Endothelial cell of umbilical vein (primary cell): ENCODE measurements around the gene NUDT3. TPM values are rescaled to one million over a fixed set of nuclear protein-coding genes. Genes with fewer than 3 reads are reported as not detected.

Source experiments
- BruUV-seq: library from RNA; stranded (reverse); fragments of 400-500 nt; replicated peaks from 2 replicates; lab custom pipeline; 2021; lab: Mats Ljungman, UMichigan
- CTCF ChIA-PET: fragments of 300-600, 350-600 bp; sonication (Branson Sonifier 250); formaldehyde crosslinking; loops from one replicate; lab custom pipeline; 2021; ENCODE audit warnings: antibody characterized with exemption, inconsistent platforms; lab: Charles Lee
- POLR2A ChIA-PET: fragments of 300-600, 350-600 bp; sonication (Branson Sonifier 250); formaldehyde crosslinking; loops from one replicate; lab custom pipeline; 2021; ENCODE audit warnings: antibody characterized with exemption, inconsistent platforms; lab: Charles Lee
- DNase-seq: peaks from one replicate; pipeline ENCODE4 v3.0.0-alpha.2; 2011; ENCODE audit warnings: low read depth, low spot score
- FAIRE-seq: peaks from 2 replicates; lab custom pipeline; 2011; peaks lifted over from hg19 to GRCh38; lab: Jason Lieb, UNC
- H2AFZ ChIP-seq: 2 replicates; pipeline ENCODE4 v1.6.0; 2012; ENCODE audit warnings: low read depth, low read length, control low read depth, inconsistent platforms
- H3K27ac ChIP-seq: 2 replicates; pipeline ENCODE4 v1.5.1; 2011; ENCODE audit warnings: low read depth, mild to moderate bottlenecking, control low read depth, low read length, moderate library complexity; ENCODE audit not compliant: insufficient read depth
- H3K27me3 ChIP-seq, 2 experiments: 2 replicates each; pipeline versions ENCODE4 v1.6.0 to v1.6.1; 2011; ENCODE audit warnings: low read length in 2 of 2, mixed read lengths in 1 of 2; ENCODE audit not compliant: control insufficient read depth in 2 of 2, insufficient read depth in 2 of 2
- H3K36me3 ChIP-seq, 2 experiments: 2 replicates in 1 of 2; 3 replicates in 1 of 2; pipeline ENCODE4 v1.5.1; 2011; ENCODE audit warnings: low read length in 2 of 2, mild to moderate bottlenecking in 1 of 2, moderate library complexity in 1 of 2; ENCODE audit not compliant: control insufficient read depth in 2 of 2, insufficient read depth in 2 of 2; ENCODE audit errors: extremely low read depth in 1 of 2
- H3K4me1 ChIP-seq: 3 replicates; pipeline ENCODE4 v1.5.1; 2011; ENCODE audit warnings: mild to moderate bottlenecking, low read length; ENCODE audit not compliant: control insufficient read depth, insufficient read depth; ENCODE audit errors: extremely low read depth
- H3K4me2 ChIP-seq: 2 replicates; pipeline ENCODE4 v1.6.1; 2011; ENCODE audit warnings: low read length, control low read depth, mixed read lengths; ENCODE audit not compliant: insufficient read depth
- H3K4me3 ChIP-seq, 3 experiments: fragments of 200-600 bp in 1 of 3; sonication (generic), shearing (Covaris generic) in 1 of 3; replicated peaks in 1 of 3; 2 replicates each; pipeline ENCODE4 v1.5.1; 2011 to 2016; ENCODE audit warnings: control low read depth in 3 of 3, low read length in 3 of 3, mild to moderate bottlenecking in 2 of 3, inconsistent platforms in 1 of 3, low read depth in 1 of 3, moderate library complexity in 1 of 3; ENCODE audit not compliant: insufficient read depth in 1 of 3
- H3K79me2 ChIP-seq: 2 replicates; pipeline ENCODE4 v1.6.0; 2012; ENCODE audit warnings: low read length, inconsistent platforms; ENCODE audit not compliant: control insufficient read depth, insufficient read depth
- H3K9ac ChIP-seq: replicated peaks from 2 replicates; pipeline ENCODE3; 2011; ENCODE audit warnings: low read length, control low read depth; ENCODE audit not compliant: insufficient read depth; ENCODE audit errors: extremely low read depth
- H3K9me1 ChIP-seq: replicated peaks from 3 replicates; pipeline ENCODE4 v1.6.0; 2011; ENCODE audit warnings: mild to moderate bottlenecking, low read length; ENCODE audit not compliant: control insufficient read depth, insufficient read depth; ENCODE audit errors: extremely low read depth
- H3K9me3 ChIP-seq: replicated peaks from 2 replicates; pipeline ENCODE4 v1.5.1; 2012; ENCODE audit warnings: low read length, inconsistent platforms; ENCODE audit not compliant: control insufficient read depth, insufficient read depth
- H4K20me1 ChIP-seq: replicated peaks from 2 replicates; pipeline ENCODE3; 2011; ENCODE audit warnings: mild to moderate bottlenecking, low read length; ENCODE audit not compliant: control insufficient read depth, insufficient read depth; ENCODE audit errors: extremely low read depth
- CTCF ChIP-seq, 2 donors: IDR thresholded peaks; 1 replicate in 1 of 2; 2 replicates in 1 of 2; pipeline ENCODE4 v1.5.1; 2011; ENCODE audit warnings: low read length in 2 of 2, mild to moderate bottlenecking in 2 of 2, moderate library complexity in 2 of 2, control low read depth in 1 of 2, inconsistent platforms in 1 of 2, low read depth in 1 of 2; ENCODE audit not compliant: insufficient read depth in 1 of 2; ENCODE audit errors: extremely low read depth in 1 of 2
- EZH2 ChIP-seq: IDR thresholded peaks from 2 replicates; pipeline ENCODE4 v1.6.1; 2012; ENCODE audit warnings: borderline replicate concordance, low read depth, mild to moderate bottlenecking, moderate library complexity, low read length, inconsistent platforms; ENCODE audit not compliant: severe bottlenecking
- FOS ChIP-seq: IDR thresholded peaks from 2 replicates; pipeline ENCODE4 v1.6.1; 2011; ENCODE audit warnings: mild to moderate bottlenecking, low read length, moderate library complexity, borderline replicate concordance; ENCODE audit not compliant: insufficient read depth
- GATA2 ChIP-seq: IDR thresholded peaks from 2 replicates; pipeline ENCODE4 v1.7.0; 2011; ENCODE audit warnings: low read depth, mild to moderate bottlenecking, moderate library complexity, mixed read lengths, low read length; ENCODE audit not compliant: insufficient read length, insufficient read depth
- JUN ChIP-seq: IDR thresholded peaks from 2 replicates; pipeline ENCODE4 v1.6.1; 2011; ENCODE audit warnings: borderline replicate concordance, low read depth; ENCODE audit not compliant: insufficient read length, insufficient read depth
- MYC ChIP-seq: IDR thresholded peaks from one replicate; pipeline ENCODE4 v1.6.1; 2011; ENCODE audit warnings: mild to moderate bottlenecking, low read depth, low read length
- POLR2A ChIP-seq: IDR thresholded peaks from 2 replicates; pipeline ENCODE4 v1.6.1; 2012; ENCODE audit warnings: low read depth, mild to moderate bottlenecking, control low read depth, low read length
- POLR2AphosphoS5 ChIP-seq: IDR thresholded peaks from 2 replicates; pipeline ENCODE4 v1.6.1; 2012; ENCODE audit warnings: low read depth, mild to moderate bottlenecking, control low read depth, low read length, moderate library complexity; ENCODE audit not compliant: insufficient read depth
- dilution Hi-C: fragments of 300-500 bp; cut with MboI; formaldehyde crosslinking; loops from one replicate; pipeline ENCODE4 v1.15.0; 2019; ENCODE audit warnings: low sequenced_read_pairs; ENCODE audit not compliant: extremely low pct_ligation_motif_present
- intact Hi-C: fragments of 100-400 bp; cut with micrococcal nuclease; formaldehyde crosslinking; loops from one replicate; pipeline ENCODE4 v1.10.0; 2022
- microRNA-seq: library from miRNA; unstranded; fragments of <30 nt; microRNA quantifications from one replicate; pipeline ENCODE4 v1.2.0, GENCODE V29; 2021; ENCODE audit warnings: borderline number of aligned reads, borderline replicate concordance
- polyA plus RNA-seq, 4 experiments: library from polyadenylated mRNA; depleted of rRNA in 3 of 4; stranded (reverse) in 3 of 4; unstranded in 1 of 4; fragments of >200 nt; gene quantifications; 2 replicates each; pipeline versions ENCODE4 v1.2.1 to v1.2.3, GENCODE V29; 2011 to 2012; ENCODE audit warnings: missing spikeins in 1 of 4
- small RNA-seq: library from RNA; depleted of rRNA; stranded (forward); fragments of <200 nt; gene quantifications from one replicate; pipeline ENCODE3, GENCODE V24; 2012; ENCODE audit warnings: low replicate concordance, low read depth; ENCODE audit not compliant: insufficient read depth, insufficient read length
- total RNA-seq: library from RNA; stranded (reverse); gene quantifications from 2 replicates; pipeline ENCODE4 v1.2.3, GENCODE V29; 2021
- TF ChIP-seq, protein P1 (sequence below): IDR thresholded peaks from 2 replicates; pipeline ENCODE4 v1.6.1; 2011; ENCODE audit not compliant: insufficient read depth, insufficient read length

NUDT3 gene
- total and polyA plus RNA-seq, 2 donors (not counting 3 experiments of a cell fraction or from before 2014, with no cell fraction given) = 11.9 to 30.9 TPM

- no peaks in the 10 kb centered on the region for H3K27me3 ChIP-seq
- intact Hi-C loops = no loop called here
- no peak overlapping the region for H3K9ac ChIP-seq
- no peaks in the 10 kb centered on the region for H3K36me3 ChIP-seq
- no peak for FAIRE-seq
- ChIA-PET CTCF (interaction anchor here (1.4 kb wide), 1 partner anchor 34 kb away, joined by 7 read pairs; no protein-coding TSS in a partner anchor), POLR2A (no interaction called here)
- no peak overlapping the region for H3K4me2 ChIP-seq
- H2AFZ ChIP-seq = no peak overlapping the region
- H3K4me1 ChIP-seq = no peaks in the 10 kb centered on the region
- H4K20me1 ChIP-seq = no peaks in the 10 kb centered on the region
- no peak overlapping the region for H3K27ac ChIP-seq
- dilution Hi-C loops = no loop called here
- H3K4me3 ChIP-seq = no peak overlapping the region
- no peak for TF ChIP-seq FOS
- no peak for TF ChIP-seq POLR2A
- TF ChIP-seq EZH2 = no peak
- no peak for TF ChIP-seq GATA2
- TF ChIP-seq POLR2AphosphoS5 = no peak
- no peak for TF ChIP-seq MYC
- TF ChIP-seq, protein P1, sequence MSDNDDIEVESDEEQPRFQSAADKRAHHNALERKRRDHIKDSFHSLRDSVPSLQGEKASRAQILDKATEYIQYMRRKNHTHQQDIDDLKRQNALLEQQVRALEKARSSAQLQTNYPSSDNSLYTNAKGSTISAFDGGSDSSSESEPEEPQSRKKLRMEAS = no peak
- no peak for TF ChIP-seq CTCF (IDR thresholded peaks at IDR 0.05; ENCODE audit: extremely low read depth in 1 of 2, insufficient read depth in 1 of 2, low read depth in 1 of 2, low read length in 2 of 2)
- TF ChIP-seq JUN = no peak
- H3K9me3 ChIP-seq = no peaks in the 10 kb centered on the region
- H3K79me2 ChIP-seq = no peaks in the 10 kb centered on the region
- DNase-seq = no peak
- no TSS peak for BruUV-seq
- H3K9me1 ChIP-seq = no peaks in the 10 kb centered on the region
Measured at GRCh38 chr6:34229877-34230276, 162.6 kb downstream of the NUDT3 start.

Small RNA genes lying within 50 kb of the gene (microRNA-seq; reads per million reads assigned to microRNA genes)
- gene MIR6835 = not detected

Small RNA genes lying within 50 kb of the gene (small RNA-seq; reads per million reads assigned to genes)
- not detected for gene MIR6835

Other genes starting within 250 kb of the NUDT3 start
- gene GRM4, start 246.6 kb downstream of the NUDT3 start, total RNA-seq = not detected in 2 replicates
- gene GRM4, start 246.6 kb downstream of the NUDT3 start, polyA plus RNA-seq = 0.03 TPM in 1 of 2 replicates, not detected in the other
- 1,031 and 1,108 TPM in 2 replicates for gene HMGA1, start 155.8 kb downstream of the NUDT3 start, total RNA-seq
- gene HMGA1, start 155.8 kb downstream of the NUDT3 start, polyA plus RNA-seq = 416 and 425 TPM in 2 replicates
- 37.3 and 37.6 TPM in 2 replicates for gene SMIM29, start 143.7 kb downstream of the NUDT3 start, total RNA-seq
- gene SMIM29, start 143.7 kb downstream of the NUDT3 start, polyA plus RNA-seq = 75.2 and 135 TPM in 2 replicates
- 1,295 and 1,416 TPM in 2 replicates for gene RPS10, start 33.4 kb upstream of the NUDT3 start, total RNA-seq
- 5,496 and 6,036 TPM in 2 replicates for gene RPS10, start 33.4 kb upstream of the NUDT3 start, polyA plus RNA-seq
- gene PACSIN1, start 73.4 kb upstream of the NUDT3 start, total RNA-seq = not detected in 2 replicates
- 0.03 and 0.08 TPM in 2 replicates for gene PACSIN1, start 73.4 kb upstream of the NUDT3 start, polyA plus RNA-seq
- not detected in 2 replicates for gene SPDEF, start 163.7 kb upstream of the NUDT3 start, total RNA-seq
- not detected in 2 replicates for gene SPDEF, start 163.7 kb upstream of the NUDT3 start, polyA plus RNA-seq